Naive thymus-derived CD4-positive, alpha-beta T cell (primary cell): ENCODE measurements around the gene RAB19. TPM values are rescaled to one million over a fixed set of nuclear protein-coding genes. Genes with fewer than 3 reads are reported as not detected.
A peak's percentile ranks its signal among the peaks of the same experiment; 100 is the strongest.

ENCODE experiments used
- ATAC-seq: fragments of 150-1000 bp; cut with Tn5 transposase; 2 replicates; pipeline ENCODE4 v1.10.0; 2021; ENCODE audit warnings: mild to moderate bottlenecking, moderate library complexity
- CTCF ChIA-PET: fragments of 350-600 bp; sonication (Branson Sonifier 250); formaldehyde crosslinking; loops from one replicate; lab custom pipeline; 2021; ENCODE audit warnings: antibody characterized with exemption; lab: Charles Lee
- POLR2A ChIA-PET: fragments of 350-600 bp; sonication (Branson Sonifier 250); formaldehyde crosslinking; loops from one replicate; lab custom pipeline; 2021; ENCODE audit warnings: antibody characterized with exemption, inconsistent platforms; lab: Charles Lee
- DNase-seq, 9 donors: peaks; one replicate each; pipeline versions ENCODE4 v3.0.0 to v3.0.0-alpha.2; 2020 to 2022; ENCODE audit warnings: mixed read lengths in 1 of 9
- H3K27ac ChIP-seq: one replicate; pipeline ENCODE4 v1.7.0; 2013; ENCODE audit warnings: mild to moderate bottlenecking, low read depth, low read length, moderate library complexity
- H3K27me3 ChIP-seq, 2 donors: one replicate each; pipeline ENCODE4 v1.7.0; 2013; ENCODE audit warnings: low read length in 2 of 2, mild to moderate bottlenecking in 2 of 2, moderate library complexity in 2 of 2; ENCODE audit not compliant: control insufficient read depth in 2 of 2, insufficient read depth in 2 of 2
- H3K36me3 ChIP-seq, 3 experiments: 1 replicate in 2 of 3; 2 replicates in 1 of 3; pipeline ENCODE4 v1.7.0; 2013; ENCODE audit warnings: low read length in 3 of 3, mild to moderate bottlenecking in 3 of 3, moderate library complexity in 1 of 3; ENCODE audit not compliant: insufficient read depth in 3 of 3, control insufficient read depth in 2 of 3
- H3K4me1 ChIP-seq, 2 donors: one replicate each; pipeline ENCODE4 v1.7.0; 2013; ENCODE audit warnings: low read length in 2 of 2, mild to moderate bottlenecking in 2 of 2, moderate library complexity in 1 of 2; ENCODE audit not compliant: control insufficient read depth in 2 of 2, insufficient read depth in 2 of 2
- H3K4me3 ChIP-seq: 2 replicates; pipeline ENCODE4 v1.7.0; 2013; ENCODE audit warnings: mild to moderate bottlenecking, low read length
- H3K9me3 ChIP-seq, 3 experiments: 1 replicate in 2 of 3; 2 replicates in 1 of 3; pipeline ENCODE4 v1.7.0; 2013; ENCODE audit warnings: low read length in 3 of 3; ENCODE audit not compliant: control insufficient read depth in 2 of 3
- H3K27ac Mint-ChIP-seq, 9 donors: one replicate each; pipeline ENCODE4 v1.8.0; 2020 to 2022; ENCODE audit warnings: mixed read lengths in 9 of 9, mild to moderate bottlenecking in 8 of 9, moderate library complexity in 5 of 9, inconsistent platforms in 2 of 9
- H3K27me3 Mint-ChIP-seq, 5 donors: one replicate each; pipeline ENCODE4 v1.8.0; 2021 to 2022; ENCODE audit warnings: mixed read lengths in 5 of 5, mild to moderate bottlenecking in 1 of 5
- H3K36me3 Mint-ChIP-seq, 5 donors: one replicate each; pipeline ENCODE4 v1.8.0; 2020 to 2022; ENCODE audit warnings: mixed read lengths in 5 of 5, mild to moderate bottlenecking in 3 of 5, inconsistent platforms in 1 of 5
- H3K4me1 Mint-ChIP-seq, 7 donors: one replicate each; pipeline ENCODE4 v1.8.0; 2020 to 2022; ENCODE audit warnings: mixed read lengths in 7 of 7, mild to moderate bottlenecking in 3 of 7, inconsistent platforms in 1 of 7
- H3K4me3 Mint-ChIP-seq, 10 donors: one replicate each; pipeline ENCODE4 v1.8.0; 2020 to 2022; ENCODE audit warnings: mild to moderate bottlenecking in 10 of 10, mixed read lengths in 10 of 10, moderate library complexity in 6 of 10, inconsistent platforms in 2 of 10
- H3K9me3 Mint-ChIP-seq, 11 donors: one replicate each; pipeline ENCODE4 v1.8.0; 2020 to 2022; ENCODE audit warnings: mixed read lengths in 11 of 11, mild to moderate bottlenecking in 4 of 11, inconsistent platforms in 1 of 11, moderate library complexity in 1 of 11
- intact Hi-C, 2 donors: fragments of 100-400 bp; cut with micrococcal nuclease; formaldehyde crosslinking; loops; one replicate each; pipeline ENCODE4 v1.15.1; 2023
- polyA plus RNA-seq, 2 donors: library from polyadenylated mRNA; unstranded; fragments of 300-500 nt; fragmentation: Illumina TruSeq; gene quantifications; one replicate each; pipeline ENCODE4 v1.2.3, GENCODE V29; 2021
- total RNA-seq, 6 experiments: library from RNA in 5 of 6; stranded (reverse) in 5 of 6; gene quantifications; 1 replicate in 5 of 6; 2 replicates in 1 of 6; pipeline ENCODE4 v1.2.3 and lab custom pipeline; 2021 to 2026

Gene RAB19
- total and polyA plus RNA-seq, 7 experiments from 2014 or later: 1.8 to 13.3 (median 3.3) TPM

- peaks cover 0 to 19% (median 0%) of the 10 kb centered on the region in 3 experiments for H3K36me3 ChIP-seq
- ChIA-PET POLR2A (no interaction called here), CTCF (no interaction called here)
- H3K4me3 Mint-ChIP-seq: no peak overlapping the region
- H3K27me3 Mint-ChIP-seq: no peaks in the 10 kb centered on the region
- H3K4me1 ChIP-seq: no peaks in the 10 kb centered on the region
- peaks cover 0 to 36% (median 6%) of the 10 kb centered on the region in 7 donors for H3K4me1 Mint-ChIP-seq
- H3K9me3 Mint-ChIP-seq: no peaks in the 10 kb centered on the region
- no peak overlapping the region for H3K27ac ChIP-seq
- intact Hi-C loops: no loop called here
- no peaks in the 10 kb centered on the region for H3K27me3 ChIP-seq
- H3K4me3 ChIP-seq: no peak overlapping the region
- no peak overlapping the region for H3K27ac Mint-ChIP-seq
- ATAC-seq (no peak), DNase-seq (no peak)
- H3K9me3 ChIP-seq: no peaks in the 10 kb centered on the region
- peaks cover 5 to 32% (median 24%) of the 10 kb centered on the region in 5 donors for H3K36me3 Mint-ChIP-seq
These were observed 34.6 kb upstream of the RAB19 start for GRCh38 chr7:140369294-140369693.

- POLR2A ChIA-PET: interaction anchor here (0.8 to 3.3 kb wide), 5 partner anchors 10 to 102 kb away, joined by 4 to 20 read pairs (median 12); partner anchors contain the start of gene RAB19
- Mint-ChIP-seq H3K27me3 (no peaks in the 10 kb centered on the region), H3K4me1 (peaks cover 0 to 49% (median 20%) of the 10 kb centered on the region in 7 donors), H3K9me3 (no peaks in the 10 kb centered on the region), H3K27ac (peak overlapping the region; percentile 87 to 97 (median 93)), H3K4me3 (peak overlapping the region in 9 of 10 donors; percentile 67 to 92 (median 84)), H3K36me3 (peaks cover 4 to 25% (median 12%) of the 10 kb centered on the region in 5 donors)
- no peak for ATAC-seq
- Histone ChIP-seq H3K4me1 (peaks cover 6 to 10% of the 10 kb centered on the region in 2 donors), H3K27me3 (no peaks in the 10 kb centered on the region), H3K27ac (peak overlapping the region; percentile 75), H3K36me3 (peaks cover 0 to 18% (median 0%) of the 10 kb centered on the region in 3 experiments), H3K9me3 (no peaks in the 10 kb centered on the region), H3K4me3 (peak overlapping the region; percentile 58)
- CTCF ChIA-PET: interaction anchor here (0.7 to 1.0 kb wide), 2 partner anchors 22 to 227 kb away, joined by 3 to 5 read pairs; no protein-coding TSS in a partner anchor
- DNase-seq: no peak
- intact Hi-C loops: loop anchor here in 1 of 2 donors (5.0 to 10.0 kb wide), 3 partner anchors 313 to 1271 kb away; partner anchors contain the start of genes AGK, PARP12 and ZC3HAV1
These were observed 28.5 kb upstream of the RAB19 start for GRCh38 chr7:140375323-140375722.

GRCh38 chr7:140375892-140376730, 27.7 kb upstream of the RAB19 start:
- intact Hi-C loops: loop anchor here (1.0 to 10.0 kb wide), 10 partner anchors 17 to 1271 kb away; partner anchors contain the start of genes RAB19 (in 2 of the 2), AGK (in 1 of the 2), PARP12 (in 1 of the 2) and SLC37A3 (in 1 of the 2)
- ATAC-seq (peak; percentile 89), DNase-seq (peak in 8 of 9 donors; percentile 34 to 71 (median 56))
- H3K4me1 Mint-ChIP-seq: peaks cover 0 to 48% (median 20%) of the 10 kb centered on the region in 7 donors
- H3K36me3 ChIP-seq: peaks cover 0 to 23% (median 0%) of the 10 kb centered on the region in 3 experiments
- H3K27ac ChIP-seq: peak overlapping the region; percentile 75
- H3K9me3 Mint-ChIP-seq: no peaks in the 10 kb centered on the region
- peaks cover 6 to 10% of the 10 kb centered on the region in 2 donors for H3K4me1 ChIP-seq
- CTCF ChIA-PET: interaction anchor here (0.7 to 1.1 kb wide), 3 partner anchors 21 to 228 kb away, joined by 3 to 5 read pairs (median 3); no protein-coding TSS in a partner anchor
- H3K4me3 Mint-ChIP-seq: peak overlapping the region; percentile 67 to 92 (median 84)
- H3K9me3 ChIP-seq: no peaks in the 10 kb centered on the region
- H3K27ac Mint-ChIP-seq: peak overlapping the region; percentile 87 to 97 (median 93)
- peaks cover 4 to 24% (median 12%) of the 10 kb centered on the region in 5 donors for H3K36me3 Mint-ChIP-seq
- no peaks in the 10 kb centered on the region for H3K27me3 Mint-ChIP-seq
- no peaks in the 10 kb centered on the region for H3K27me3 ChIP-seq
- POLR2A ChIA-PET: interaction anchor here (0.5 to 3.3 kb wide), 7 partner anchors 9 to 198 kb away, joined by 3 to 20 read pairs (median 7); partner anchors contain the start of gene RAB19
- peak overlapping the region; percentile 58 for H3K4me3 ChIP-seq

- DNase-seq: no peak
- no peaks in the 10 kb centered on the region for H3K27me3 ChIP-seq
- peaks cover 0 to 6% of the 10 kb centered on the region in 2 donors for H3K4me1 ChIP-seq
- no peak overlapping the region for H3K4me3 Mint-ChIP-seq
- H3K4me1 Mint-ChIP-seq: peaks cover 10 to 34% (median 17%) of the 10 kb centered on the region in 7 donors
- ChIA-PET POLR2A (interaction anchor here (2.3 kb wide), 1 partner anchor 8 kb away, joined by 7 read pairs; no protein-coding TSS in a partner anchor), CTCF (no interaction called here)
- no peak for ATAC-seq
- no peak overlapping the region for H3K4me3 ChIP-seq
- intact Hi-C loops: no loop called here
- H3K36me3 Mint-ChIP-seq: peaks cover 4 to 26% (median 16%) of the 10 kb centered on the region in 5 donors
- H3K36me3 ChIP-seq: peaks cover 0 to 19% (median 0%) of the 10 kb centered on the region in 3 experiments
- H3K27ac ChIP-seq: no peak overlapping the region
- H3K9me3 Mint-ChIP-seq: no peaks in the 10 kb centered on the region
- no peaks in the 10 kb centered on the region for H3K27me3 Mint-ChIP-seq
- H3K27ac Mint-ChIP-seq: peak overlapping the region in 3 of 9 donors; percentile 8 to 72 (median 28)
- no peaks in the 10 kb centered on the region for H3K9me3 ChIP-seq
These were observed 19.7 kb upstream of the RAB19 start for GRCh38 chr7:140383954-140384713.

GRCh38 chr7:140384894-140385545, 18.8 kb upstream of the RAB19 start:
- H3K27me3 Mint-ChIP-seq: no peaks in the 10 kb centered on the region
- peaks cover 0 to 12% (median 0%) of the 10 kb centered on the region in 3 experiments for H3K36me3 ChIP-seq
- peak overlapping the region in 1 of 9 donors; percentile 56 for H3K27ac Mint-ChIP-seq
- ChIA-PET POLR2A (interaction anchor here (0.9 to 2.3 kb wide), 2 partner anchors 9 to 18 kb away, joined by 4 to 7 read pairs; partner anchors contain the start of gene RAB19), CTCF (no interaction called here)
- DNase-seq (no peak), ATAC-seq (no peak)
- H3K4me1 Mint-ChIP-seq: peaks cover 12 to 31% (median 17%) of the 10 kb centered on the region in 7 donors
- intact Hi-C loops: no loop called here
- H3K9me3 Mint-ChIP-seq: no peaks in the 10 kb centered on the region
- peak overlapping the region in 1 of 10 donors; percentile 28 for H3K4me3 Mint-ChIP-seq
- no peak overlapping the region for H3K4me3 ChIP-seq
- H3K36me3 Mint-ChIP-seq: peaks cover 1 to 22% (median 13%) of the 10 kb centered on the region in 5 donors
- H3K4me1 ChIP-seq: peaks cover 0 to 10% of the 10 kb centered on the region in 2 donors
- H3K27ac ChIP-seq: no peak overlapping the region
- no peaks in the 10 kb centered on the region for H3K9me3 ChIP-seq
- no peaks in the 10 kb centered on the region for H3K27me3 ChIP-seq
